Kidney glomerular epithelial cell (primary cell): ENCODE measurements around the gene SUSD4.

Source experiments
- DNase-seq: peaks from one replicate; lab custom pipeline; 2025; lab: John Stamatoyannopoulos, UW

SUSD4 gene

DNA sequence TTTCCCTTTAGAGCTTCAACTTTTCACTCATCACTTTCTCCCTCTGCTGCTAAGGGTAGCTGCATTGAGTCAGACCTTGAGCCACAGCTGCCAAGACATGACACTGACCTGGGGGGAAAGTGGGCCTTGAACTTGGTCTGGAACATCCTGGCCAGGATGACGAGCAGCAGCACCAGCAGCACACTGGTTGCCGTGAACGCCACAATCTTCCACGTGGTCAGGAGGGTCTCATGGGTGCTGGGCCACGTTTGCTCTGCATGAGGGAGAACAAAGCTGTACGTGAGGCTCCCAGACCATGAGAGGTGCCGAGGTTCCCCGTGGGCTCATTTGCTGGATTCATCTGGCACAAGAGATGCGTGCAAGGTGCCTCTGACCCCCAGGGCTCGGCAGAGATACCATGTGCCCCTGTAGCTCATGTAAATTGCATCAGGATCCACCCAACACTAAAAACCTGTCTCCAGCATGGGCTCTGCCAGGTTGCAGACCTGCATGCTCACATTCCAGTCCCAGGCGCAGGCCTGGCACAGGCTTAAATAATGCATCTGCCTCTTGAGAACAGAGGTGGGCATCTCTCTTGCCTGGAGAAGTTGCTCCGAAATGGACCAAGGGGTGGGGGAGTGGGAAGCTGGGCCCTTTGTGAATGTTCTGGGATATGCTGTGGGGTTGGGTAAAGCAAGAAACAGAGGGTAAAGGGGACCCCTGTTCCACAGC, 136.3 kb downstream of the SUSD4 start:
- no peak for DNase-seq

DNA sequence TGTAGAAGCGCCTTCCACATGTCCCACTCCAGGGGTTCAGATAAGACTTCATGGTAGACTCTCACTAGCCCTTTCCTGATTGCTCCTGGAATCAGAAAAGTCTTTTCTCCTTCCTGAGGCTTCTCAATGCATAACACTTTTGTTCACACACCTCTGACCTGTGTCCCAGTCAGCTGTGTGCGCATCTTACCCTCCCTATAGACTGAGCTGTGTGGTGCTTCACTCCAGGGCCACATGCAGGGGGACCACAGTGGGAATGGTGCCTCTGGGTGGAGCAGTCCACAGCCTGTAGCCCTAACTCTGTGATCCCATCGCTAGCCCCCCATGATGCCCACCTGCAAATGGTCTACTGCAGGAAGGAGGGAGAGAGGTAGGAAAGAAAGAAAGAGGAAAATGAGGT, 136.9 kb downstream of the SUSD4 start:
- no peak for DNase-seq

DNA sequence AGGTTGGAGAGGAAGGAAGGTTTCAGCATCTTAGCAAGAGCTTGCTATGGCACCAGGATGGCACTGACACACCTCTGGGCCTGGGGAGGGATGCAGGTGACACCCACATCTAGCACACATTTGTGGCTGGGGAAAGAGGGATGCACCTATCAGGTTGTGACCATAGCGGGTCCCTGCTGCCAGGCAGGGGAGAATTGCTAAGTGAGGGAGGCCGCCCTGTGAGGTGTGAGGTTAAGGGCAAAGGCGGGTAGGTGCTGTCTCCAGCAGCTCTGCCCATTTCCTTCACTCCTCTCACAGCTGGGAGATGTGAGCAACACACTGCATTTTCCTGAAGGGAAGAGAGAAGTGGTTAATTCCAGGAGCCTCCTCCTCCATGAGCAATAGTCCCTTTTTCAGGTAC, 137.7 kb downstream of the SUSD4 start:
- no peak for DNase-seq

DNA sequence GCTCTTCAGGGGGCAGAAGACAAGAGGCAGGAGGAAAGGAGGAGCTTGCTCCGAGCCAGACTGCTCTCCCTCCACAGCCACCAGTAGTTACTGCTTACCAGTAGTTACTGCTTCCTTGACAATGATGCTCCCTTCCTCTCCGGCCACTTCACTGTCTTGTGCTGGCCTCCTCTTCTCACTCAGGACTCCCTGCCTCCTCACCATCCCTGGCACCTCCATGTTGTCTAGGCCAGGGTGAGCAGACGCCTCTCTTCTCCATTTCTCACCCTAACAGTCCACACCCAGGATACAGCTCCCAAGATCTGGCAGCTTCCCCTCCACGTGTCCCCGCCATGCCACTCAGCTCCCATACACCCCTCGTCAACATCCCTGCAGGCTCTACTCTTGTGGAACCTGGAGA, 138.5 kb downstream of the SUSD4 start:
- DNase-seq, result no peak

DNA sequence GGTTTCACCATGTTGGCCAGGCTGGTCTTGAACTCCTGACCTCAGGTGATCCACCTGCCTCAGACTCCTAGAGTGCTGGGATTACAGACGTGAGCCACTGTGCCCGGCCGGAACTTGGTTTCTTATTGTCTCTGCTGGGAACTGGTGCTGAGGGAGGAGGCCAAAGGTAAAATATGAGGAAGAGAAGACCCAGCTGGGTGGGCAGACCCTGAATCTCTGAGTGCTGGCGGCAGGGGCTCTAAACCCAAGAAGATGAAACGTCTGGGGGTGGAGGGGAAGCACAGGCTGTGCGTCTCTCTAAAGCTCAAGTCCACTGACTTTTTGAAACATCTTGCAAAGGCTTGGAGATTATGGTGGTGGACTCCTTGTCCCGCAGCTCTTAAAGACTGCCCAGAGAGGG, 138.9 kb downstream of the SUSD4 start:
- DNase-seq, result no peak

DNA sequence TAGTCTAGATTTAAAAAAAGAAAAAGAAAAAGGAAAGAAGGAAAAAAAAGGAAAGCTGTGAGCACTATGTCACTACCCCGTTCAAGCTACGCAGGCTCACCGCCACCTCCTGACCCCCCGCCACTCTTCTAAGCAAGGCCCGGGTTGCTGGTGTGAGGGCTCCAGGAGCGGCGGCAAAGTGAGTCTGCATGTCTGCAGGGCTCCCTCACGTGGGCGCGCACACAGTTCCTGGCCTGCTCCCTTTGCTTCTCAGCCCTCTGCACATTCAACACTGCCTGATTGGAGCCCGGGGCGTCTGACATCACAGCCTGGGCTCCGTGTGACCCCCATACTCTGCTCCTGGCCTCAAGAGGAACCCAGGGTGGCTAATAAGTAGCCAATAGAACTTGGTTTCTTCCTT, 139.5 kb downstream of the SUSD4 start:
- DNase-seq, result no peak

DNA sequence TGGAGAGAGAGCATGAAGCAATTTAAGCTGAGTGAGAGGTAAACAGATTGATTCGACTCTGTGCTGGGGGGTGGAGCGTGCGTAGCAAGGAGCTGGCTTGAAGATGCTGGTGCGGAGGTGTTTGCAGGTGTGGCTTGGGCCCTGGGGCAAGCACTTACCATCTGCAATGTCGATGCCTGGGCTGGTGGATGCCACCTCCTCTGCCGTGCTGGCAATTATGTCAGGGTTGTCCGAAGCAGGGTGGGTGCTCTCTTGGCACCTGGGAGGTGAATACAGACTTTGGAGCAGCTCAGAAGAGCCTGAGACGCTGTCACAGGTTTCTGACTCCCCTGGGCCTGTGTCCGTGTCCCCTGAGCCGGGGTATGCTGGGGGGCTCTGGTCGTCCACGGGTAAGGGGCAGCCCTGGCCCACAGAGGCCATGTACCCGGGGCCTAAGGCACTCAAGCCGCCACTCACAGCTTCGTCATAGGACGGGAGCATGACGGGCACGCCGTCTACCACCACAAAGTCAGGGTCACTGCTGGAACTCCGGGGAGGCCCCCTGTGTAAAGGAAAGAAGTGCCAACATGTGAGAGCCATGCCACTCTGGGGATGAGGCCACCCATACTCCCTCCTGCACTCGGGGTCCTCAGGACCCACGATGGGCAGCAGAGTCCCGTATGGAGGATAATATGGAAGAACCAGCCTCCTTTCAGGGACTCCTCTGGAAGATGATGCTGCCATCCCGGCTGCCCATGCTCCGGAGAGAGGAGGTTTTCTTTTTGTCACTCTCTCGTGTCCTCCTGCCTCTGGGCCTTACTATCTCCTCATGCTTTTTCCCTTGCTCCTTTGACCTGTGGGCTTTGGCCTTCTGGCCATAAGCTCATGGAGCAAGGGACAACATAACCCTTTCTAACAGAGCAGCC, 140.6 kb downstream of the SUSD4 start:
- no peak for DNase-seq

DNA sequence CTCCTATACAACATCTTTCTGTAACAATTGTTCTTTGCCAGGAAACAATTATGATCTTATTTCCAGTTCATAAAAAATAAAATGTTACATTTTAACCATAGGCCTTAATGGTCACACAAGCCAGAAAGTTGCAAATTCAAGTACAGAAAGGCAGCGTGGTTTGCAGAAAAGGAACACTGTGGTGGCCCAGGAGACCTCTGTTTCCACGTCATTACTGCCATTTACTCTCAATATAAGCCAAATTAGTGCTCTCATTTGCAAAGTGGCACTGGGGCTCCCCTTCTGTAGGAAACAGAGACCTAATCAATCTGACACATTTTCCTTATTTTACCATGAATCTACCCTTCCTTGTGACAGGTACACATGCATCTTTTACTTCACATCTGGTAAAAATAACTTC, 141.6 kb downstream of the SUSD4 start:
- DNase-seq, result no peak

DNA sequence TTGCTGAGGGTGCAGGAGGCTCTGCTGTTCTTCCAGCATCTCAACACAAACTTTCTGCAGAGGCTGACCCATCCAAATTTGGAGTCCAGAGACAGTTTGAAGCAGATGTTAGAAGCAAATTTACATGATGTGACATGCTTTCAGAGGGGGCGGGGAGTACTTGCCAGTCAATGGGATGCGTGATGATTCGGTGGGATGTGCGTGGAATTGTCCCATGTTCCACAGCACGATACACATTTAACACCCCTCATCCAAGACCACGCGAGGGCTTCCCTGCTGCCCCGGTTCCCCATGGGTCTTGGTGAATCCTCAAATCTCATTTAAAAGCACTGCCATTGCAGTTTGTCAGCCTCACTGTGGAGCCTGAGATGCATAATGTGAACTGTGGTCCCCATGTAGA, 142.3 kb downstream of the SUSD4 start:
- no peak for DNase-seq

DNA sequence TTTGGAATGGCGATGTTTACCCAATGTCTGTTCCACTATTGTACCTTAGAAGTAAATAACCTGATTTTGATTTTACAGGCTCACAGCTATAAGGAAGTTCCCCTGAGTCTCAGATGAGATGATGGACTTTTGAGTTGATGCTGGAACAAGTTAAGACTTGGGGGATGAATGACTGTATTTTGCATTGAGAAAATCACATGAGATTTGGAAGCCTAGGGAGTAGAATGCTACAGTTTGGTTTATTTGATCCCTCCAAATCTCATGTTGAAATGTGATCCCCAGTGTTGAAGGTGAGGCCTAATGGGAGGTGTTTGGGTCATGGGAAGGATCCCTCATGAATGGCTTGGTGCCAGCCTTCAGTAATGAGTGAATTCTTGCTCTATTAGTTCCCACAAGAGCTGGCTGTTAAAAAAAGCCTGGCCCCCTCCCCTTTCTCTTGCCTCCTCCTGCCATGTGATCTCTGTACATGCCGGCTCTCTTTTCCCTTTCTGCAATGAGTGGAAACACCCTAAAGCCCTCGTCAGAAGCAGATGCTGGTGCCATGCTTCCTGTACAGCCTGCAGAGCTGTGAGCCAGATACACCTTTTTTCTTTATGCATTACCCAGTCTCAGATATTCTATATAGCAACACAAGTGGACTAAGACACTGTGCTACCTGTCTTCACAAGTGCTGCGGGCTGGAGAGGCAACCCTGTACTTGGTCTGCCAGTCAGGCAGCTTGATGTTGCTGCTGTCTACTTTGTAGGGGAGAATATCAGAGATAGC, 143.9 kb downstream of the SUSD4 start:
- no peak for DNase-seq

DNA sequence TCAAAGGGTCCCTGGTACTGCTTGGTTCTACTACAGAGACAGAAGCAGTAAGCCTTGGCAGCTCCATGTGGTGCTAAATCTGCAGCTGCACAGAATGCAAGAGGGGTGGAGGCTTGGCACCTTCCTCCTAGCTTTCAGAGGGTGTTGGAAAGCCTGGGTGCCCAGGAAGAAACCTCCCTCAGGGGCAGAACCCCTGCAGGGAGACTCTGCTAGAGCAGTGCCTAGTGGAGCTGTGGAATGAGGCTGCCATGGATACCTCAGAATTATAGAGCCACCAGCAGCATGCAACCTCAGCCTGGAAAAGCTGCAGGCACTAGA, 144.7 kb downstream of the SUSD4 start:
- no peak for DNase-seq

DNA sequence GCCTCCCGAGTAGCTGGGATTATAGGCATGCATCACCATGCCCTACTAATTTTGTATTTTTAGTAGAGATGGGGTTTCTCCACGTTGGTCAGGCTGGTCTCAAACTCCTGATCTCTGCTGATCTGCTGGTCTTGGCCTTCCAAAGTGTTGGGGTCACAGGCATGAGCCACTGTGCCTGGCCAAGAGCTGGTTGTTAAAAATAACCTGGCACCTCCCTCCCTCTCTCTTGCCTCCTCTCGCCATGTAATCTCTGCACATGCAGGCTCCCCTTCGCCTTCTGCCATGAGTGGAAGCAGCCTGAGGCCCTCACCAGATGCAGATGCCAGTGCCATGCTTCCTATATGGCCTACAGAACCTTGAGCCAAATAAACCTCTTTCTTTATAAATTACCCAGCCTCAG, 146.2 kb downstream of the SUSD4 start:
- no peak for DNase-seq

DNA sequence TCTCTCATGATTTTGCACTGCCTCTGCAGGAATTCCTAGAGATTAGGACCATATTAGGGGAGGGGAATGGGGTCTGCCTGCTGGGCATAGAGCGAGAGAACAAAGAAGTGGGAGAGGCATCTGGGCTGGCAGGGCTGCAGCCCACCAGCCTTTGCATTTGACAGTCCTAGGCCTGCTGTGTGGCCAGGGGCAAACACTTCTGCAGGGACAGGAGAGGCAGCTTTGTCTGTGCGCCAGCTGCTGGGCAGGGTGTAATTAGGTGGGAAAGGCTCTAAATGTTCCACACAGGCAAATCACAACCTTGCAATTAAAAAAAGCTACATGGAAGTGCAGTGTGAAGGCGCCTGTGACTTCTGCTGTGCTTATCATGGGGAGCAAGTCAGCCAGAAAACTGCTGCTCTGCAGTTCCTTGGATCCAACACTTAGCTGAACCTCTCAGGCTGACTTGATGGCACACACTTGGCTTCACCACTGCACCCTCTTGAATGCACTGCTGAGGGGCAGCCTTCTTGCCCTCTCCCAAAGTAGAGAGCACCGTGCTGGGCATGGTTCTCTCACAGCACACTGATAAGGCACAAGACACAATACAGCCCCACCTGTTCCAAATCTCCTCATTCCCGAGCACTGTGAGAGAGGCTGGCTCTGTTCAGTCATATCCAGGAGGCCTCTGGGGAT, 147.3 kb downstream of the SUSD4 start:
- DNase-seq, result no peak

DNA sequence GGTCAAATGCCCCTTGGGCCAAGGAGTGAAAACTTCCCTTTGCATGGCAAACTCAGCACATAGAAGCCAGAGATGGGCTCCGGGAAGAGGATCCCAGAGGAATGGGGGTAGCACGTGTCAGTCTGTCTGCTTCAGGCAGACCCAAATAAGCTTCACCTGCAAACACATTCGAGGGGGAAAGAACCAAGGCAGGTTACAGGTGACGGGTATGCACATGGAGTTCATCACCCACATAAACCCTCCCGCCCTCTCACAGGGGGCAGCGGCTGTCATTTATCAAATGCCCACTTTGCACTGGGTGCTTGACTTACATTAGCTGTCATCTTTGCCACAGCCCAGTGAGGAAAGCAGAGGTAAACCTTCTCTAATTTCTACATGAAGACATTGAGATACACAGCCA, 147.9 kb downstream of the SUSD4 start:
- DNase-seq, result no peak

DNA sequence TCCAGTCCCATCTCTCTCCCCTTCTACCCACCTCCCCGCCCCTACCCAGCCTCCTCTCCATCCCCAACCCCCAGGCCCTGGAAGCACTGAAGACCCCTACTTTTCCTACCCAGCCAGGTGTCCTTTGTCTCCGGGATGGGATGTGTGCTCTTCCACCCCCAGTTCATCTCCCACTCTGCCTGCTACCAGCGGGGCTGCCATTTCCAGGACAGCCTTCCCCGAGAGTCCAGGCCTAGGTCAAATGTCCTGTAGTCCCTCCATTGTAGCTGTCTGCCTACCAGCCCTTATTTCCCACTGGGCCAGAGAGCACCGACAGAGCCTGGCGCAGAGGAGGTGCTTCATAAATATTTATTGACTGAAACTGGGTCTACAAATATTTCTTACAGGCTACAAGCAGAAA, 148.9 kb downstream of the SUSD4 start:
- DNase-seq, result no peak

DNA sequence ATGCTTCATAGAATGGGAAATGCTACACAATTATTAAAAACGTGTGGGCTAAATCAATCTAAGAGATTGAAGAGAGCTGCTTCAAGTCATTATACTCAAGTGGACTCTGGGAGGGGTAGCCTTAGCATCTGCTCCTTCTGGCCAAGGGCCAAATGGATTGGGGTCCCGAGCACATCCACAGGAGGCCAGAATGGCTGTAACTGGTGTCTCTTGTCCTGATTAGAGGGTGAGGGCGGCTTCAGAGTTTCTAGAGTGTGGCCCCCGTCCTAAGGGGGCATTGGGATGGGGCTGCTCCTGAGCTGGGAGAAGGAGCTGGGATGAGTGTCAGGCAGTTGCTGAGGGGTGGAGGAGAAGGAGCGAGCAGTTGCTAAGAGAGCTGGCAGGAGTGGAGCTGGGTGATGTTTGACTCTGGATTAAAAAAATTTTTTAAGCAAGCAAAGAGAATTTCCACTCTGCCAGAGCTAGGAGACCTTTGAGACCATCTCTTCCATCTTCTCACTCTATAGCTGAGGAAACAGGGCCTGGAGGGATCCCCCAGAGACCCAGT, 149.6 kb downstream of the SUSD4 start:
- no peak for DNase-seq

DNA sequence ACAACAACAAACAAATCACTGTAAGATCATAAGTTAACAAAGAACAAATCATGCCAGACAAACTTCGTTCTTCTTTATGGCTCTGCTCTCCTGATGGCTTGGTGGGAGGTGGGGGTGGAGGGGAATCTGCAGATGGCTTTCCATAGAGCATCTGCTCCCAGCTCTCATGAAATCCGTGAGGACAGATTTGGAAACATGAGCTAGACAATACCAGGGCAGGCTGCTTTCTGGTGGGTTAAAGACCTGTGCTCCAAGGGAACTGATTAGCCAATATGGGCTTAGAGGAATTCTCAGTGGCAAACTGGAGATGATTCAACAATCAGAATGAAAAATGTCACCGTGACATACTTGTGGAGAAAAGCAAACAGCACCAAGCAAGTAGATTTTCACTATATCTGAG, 151.5 kb downstream of the SUSD4 start:
- no peak for DNase-seq

DNA sequence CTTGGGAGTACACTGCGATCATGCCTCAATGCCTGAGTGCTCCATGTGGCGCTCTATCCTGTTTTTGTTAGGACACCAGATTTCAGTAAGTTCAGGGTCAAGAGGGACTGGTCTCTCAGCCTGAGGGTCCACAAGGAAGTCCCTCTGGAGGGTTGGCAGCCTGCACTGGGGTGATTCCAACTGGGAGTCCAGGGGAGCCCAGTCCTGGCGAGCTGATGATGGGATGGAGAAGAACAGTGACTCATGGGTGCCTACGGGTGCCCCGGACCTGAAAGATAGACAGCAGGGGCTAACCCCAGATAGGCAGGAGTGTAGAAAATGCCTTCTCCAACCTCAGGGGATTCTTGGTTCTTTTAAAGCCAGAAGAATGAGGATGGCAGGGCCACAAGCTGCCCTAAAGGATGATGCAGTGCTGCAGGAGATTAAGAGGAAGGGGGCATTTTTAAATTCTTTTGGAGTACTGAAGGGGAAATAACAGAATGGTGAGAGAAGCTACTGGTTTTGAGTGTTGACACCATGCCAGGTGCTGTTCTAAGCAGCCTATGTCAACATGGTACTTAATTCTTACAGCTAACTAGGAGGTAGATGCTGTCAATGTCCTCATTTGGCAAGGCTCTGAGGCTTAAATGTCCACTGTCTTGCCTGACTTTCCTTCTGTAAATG, 152.5 kb downstream of the SUSD4 start:
- no peak for DNase-seq

DNA sequence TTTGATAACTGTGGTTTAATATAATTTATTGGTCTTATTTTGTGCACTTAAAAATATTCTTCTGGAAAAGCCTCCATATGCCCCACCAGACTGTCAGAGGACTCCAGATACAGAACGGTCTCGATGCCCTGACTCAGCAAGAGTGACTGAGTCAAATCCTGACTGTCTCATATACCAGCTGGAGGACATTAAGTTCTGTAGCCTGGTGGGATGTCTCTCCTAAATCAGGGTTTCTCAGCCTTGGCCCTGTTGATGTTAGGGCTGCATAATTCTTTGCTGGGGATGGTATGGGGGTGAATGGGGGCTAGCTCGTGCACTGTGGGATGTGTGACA, 153.2 kb downstream of the SUSD4 start:
- no peak for DNase-seq

DNA sequence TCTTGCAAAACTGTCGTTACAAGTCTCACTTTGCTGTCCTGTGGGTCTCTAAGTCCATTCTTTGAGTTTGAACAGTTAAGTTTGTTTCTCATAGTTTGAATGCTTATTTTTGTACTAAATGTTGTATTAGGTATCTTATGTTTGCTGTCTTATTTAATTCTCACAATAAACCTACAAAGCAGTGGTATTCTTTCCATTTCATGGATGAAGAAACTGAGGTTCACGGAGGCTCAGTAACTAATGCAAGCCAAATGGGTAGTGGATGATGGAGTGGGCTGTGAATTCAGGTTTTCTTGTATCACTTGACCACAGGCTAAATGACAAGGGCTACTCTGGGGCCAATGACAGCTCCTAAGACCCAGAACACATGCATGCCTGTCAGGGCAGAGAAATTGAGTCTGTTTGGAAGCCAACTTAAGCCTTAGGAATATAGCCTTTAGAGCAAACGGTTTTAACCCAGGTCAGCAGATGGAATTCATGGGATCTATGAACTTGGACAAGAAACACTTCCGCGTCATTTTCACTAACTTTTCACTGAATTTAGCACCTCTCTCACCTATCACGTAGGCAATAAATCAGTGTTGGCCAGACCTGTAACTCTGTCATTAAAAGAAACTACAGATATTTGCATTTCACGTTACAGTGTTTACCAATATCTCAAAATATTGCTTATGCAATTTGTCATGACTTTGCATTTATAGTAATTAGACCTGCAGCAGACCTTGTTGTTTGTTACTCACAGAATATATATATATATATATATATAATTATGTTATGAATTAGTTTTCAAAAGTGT, 153.8 kb downstream of the SUSD4 start:
- no peak for DNase-seq
